Bone marrow (tissue), 2 donors: Measurements from ENCODE around the gene C1orf35.

Experiments
- DNase-seq, 2 donors: peaks; one replicate each; lab custom pipeline; 2025; lab: John Stamatoyannopoulos, UW

The C1orf35 gene

GRCh38 chr1:228079013-228079412 lies 24.1 kb downstream of the C1orf35 start:
- DNase-seq = no peak

- DNase-seq = no peak
These were observed 25.4 kb downstream of the C1orf35 start for GRCh38 chr1:228077565-228078330.

- no peak for DNase-seq
These were observed 26.2 kb downstream of the C1orf35 start for GRCh38 chr1:228076796-228077430.

- DNase-seq = no peak
These were observed 27.3 kb downstream of the C1orf35 start for GRCh38 chr1:228075801-228076271.

- DNase-seq = no peak
These were observed 28.0 kb downstream of the C1orf35 start for GRCh38 chr1:228074954-228075730.

GRCh38 chr1:228073857-228074545 lies 29.1 kb downstream of the C1orf35 start:
- DNase-seq = no peak

GRCh38 chr1:228073061-228073856 lies 29.9 kb downstream of the C1orf35 start:
- no peak for DNase-seq

GRCh38 chr1:228072658-228073043 lies 30.5 kb downstream of the C1orf35 start:
- no peak for DNase-seq

- DNase-seq = no peak
These were observed 31.1 kb downstream of the C1orf35 start for GRCh38 chr1:228071839-228072657.

GRCh38 chr1:228070851-228071250 lies 32.3 kb downstream of the C1orf35 start:
- no peak for DNase-seq

- DNase-seq = no peak
These were observed 33.0 kb downstream of the C1orf35 start for GRCh38 chr1:228070173-228070572.

GRCh38 chr1:228068359-228068758 lies 34.8 kb downstream of the C1orf35 start:
- no peak for DNase-seq

GRCh38 chr1:228066891-228067654 lies 36.1 kb downstream of the C1orf35 start:
- no peak for DNase-seq

- no peak for DNase-seq
These were observed 36.7 kb downstream of the C1orf35 start for GRCh38 chr1:228066416-228066815.

GRCh38 chr1:228065543-228066347 lies 37.4 kb downstream of the C1orf35 start:
- no peak for DNase-seq

- no peak for DNase-seq
These were observed 38.2 kb downstream of the C1orf35 start for GRCh38 chr1:228064741-228065542.

GRCh38 chr1:228064296-228064695 lies 38.8 kb downstream of the C1orf35 start:
- DNase-seq = no peak
